ENCODE results near the gene ZBTB1. TPM values are rescaled to one million over a fixed set of nuclear protein-coding genes. Genes with fewer than 3 reads are reported as not detected.

ZBTB1 gene
- total RNA-seq, 3 donors from 2014 or later, result 53.0 to 69.1 (median 66.9) TPM

DNA sequence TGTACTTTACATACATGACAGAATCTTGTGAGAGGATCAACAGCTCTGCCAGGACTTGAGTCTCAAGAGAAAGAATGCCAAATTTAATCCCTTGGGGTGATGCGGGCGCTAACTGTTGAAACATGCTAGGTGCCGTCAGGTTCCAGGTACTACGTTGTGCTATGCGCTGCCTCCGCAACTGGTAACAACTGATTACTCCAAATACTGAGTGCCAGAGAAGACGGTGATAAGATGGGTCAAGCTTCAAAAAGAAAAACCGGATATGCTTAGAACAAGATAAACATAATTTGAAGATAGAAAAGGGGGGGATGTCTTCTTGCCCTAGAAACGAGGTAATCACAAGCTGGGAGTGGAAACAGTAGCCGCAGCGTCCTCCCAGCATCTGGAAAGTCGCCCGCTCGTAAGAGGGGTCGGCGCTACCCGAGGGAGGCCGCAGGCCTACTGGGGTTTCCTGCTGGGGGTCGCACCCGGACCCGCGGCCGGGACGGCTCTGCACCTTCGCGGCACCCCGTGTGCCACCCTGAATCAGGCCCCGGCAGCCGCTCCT, 1.6 kb upstream of the ZBTB1 start:
- TF ChIP-seq POLR2AphosphoS5 (IDR thresholded peaks at IDR 0.05), result no peak
- TF ChIP-seq, protein P1, sequence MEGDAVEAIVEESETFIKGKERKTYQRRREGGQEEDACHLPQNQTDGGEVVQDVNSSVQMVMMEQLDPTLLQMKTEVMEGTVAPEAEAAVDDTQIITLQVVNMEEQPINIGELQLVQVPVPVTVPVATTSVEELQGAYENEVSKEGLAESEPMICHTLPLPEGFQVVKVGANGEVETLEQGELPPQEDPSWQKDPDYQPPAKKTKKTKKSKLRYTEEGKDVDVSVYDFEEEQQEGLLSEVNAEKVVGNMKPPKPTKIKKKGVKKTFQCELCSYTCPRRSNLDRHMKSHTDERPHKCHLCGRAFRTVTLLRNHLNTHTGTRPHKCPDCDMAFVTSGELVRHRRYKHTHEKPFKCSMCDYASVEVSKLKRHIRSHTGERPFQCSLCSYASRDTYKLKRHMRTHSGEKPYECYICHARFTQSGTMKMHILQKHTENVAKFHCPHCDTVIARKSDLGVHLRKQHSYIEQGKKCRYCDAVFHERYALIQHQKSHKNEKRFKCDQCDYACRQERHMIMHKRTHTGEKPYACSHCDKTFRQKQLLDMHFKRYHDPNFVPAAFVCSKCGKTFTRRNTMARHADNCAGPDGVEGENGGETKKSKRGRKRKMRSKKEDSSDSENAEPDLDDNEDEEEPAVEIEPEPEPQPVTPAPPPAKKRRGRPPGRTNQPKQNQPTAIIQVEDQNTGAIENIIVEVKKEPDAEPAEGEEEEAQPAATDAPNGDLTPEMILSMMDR (IDR thresholded peaks at IDR 0.05), result no peak
- TF ChIP-seq POLR2A (IDR thresholded peaks at IDR 0.05), result no peak
- peak in 1 of 2 donors; percentile 57 for DNase-seq (ENCODE audit: low spot score in 2 of 2)
- Histone ChIP-seq H3K36me3 (no peaks in the 10 kb centered on the region), H3K27ac (peak overlapping the region; percentile 98 to 99), H3K9me3 (no peaks in the 10 kb centered on the region), H3K27me3 (no peaks in the 10 kb centered on the region), H3K4me3 (peak overlapping the region; percentile 69 to 79 (median 73)), H3K4me1 (peaks cover 0 to 22% of the 10 kb centered on the region in 2 donors)
- intact Hi-C loops (cut with DNase I; ENCODE audit: low total_unique reads), result no loop called here

DNA sequence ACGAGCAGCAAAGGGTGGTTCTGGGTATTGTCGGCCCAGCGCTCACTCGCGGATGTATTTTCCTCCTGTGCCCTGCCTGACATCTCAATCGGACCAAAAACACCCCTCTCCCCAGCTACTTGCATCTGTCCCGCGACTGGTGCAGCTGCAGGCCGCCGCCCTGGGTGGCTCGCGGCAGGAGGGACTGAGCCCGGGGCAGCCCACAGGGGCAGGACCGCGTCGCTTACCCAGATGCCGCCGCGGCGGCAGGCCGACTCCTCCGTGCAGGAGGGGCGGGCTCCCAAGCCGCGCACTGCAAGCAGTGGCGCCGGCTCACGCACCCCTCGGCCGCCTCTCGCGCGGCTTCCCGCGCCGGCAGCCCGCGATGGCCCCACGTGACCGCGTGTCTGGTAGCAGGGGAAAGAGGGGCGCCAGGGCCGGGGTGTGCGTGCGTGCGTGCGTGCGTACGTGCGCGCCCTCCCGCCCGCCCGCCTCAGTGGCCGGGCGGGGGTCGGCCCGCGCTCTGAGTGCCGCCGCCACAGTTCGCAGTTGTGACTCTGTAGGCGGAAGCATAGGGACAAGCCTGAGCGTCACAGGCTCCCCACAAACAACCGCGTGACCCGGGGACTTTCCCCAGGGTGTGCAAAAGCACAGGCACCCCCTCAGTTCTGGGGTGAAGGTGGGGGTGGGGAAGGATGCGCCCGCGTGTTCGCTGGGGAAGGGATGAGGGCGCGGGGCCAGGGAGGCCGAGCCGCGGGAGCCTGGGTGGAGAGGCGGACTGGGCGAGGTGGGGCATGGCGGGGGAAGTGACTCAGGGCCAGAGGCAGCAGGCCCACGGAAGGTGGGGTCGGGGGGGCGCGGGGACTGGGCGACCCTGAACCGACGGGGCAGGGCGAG, 898 bp upstream of the ZBTB1 start, which contains the start of gene ZBTB25:
Gene ZBTB25 (minus strand): TSS at position 405 of the 876 bp plus-strand sequence. CDS start 13,305 bp downstream, outside the sequence.
- peaks cover 0 to 22% of the 10 kb centered on the region in 2 donors for H3K4me1 ChIP-seq
- H3K36me3 ChIP-seq, result no peaks in the 10 kb centered on the region
- peak within 1 kb of the TSS; percentile 69 to 79 (median 73) for H3K4me3 ChIP-seq
- no peaks in the 10 kb centered on the region for H3K27me3 ChIP-seq
- H3K9me3 ChIP-seq, result no peaks in the 10 kb centered on the region
- TF ChIP-seq POLR2AphosphoS5 (IDR thresholded peaks at IDR 0.05) (peak; percentile 20 to 84 (median 80)), POLR2A (IDR thresholded peaks at IDR 0.05) (peak; percentile 66)
- TF ChIP-seq, protein P1 (IDR thresholded peaks at IDR 0.05), result no peak
- intact Hi-C loops (cut with DNase I; ENCODE audit: low total_unique reads), result loop anchor here (1.0 kb wide), 1 partner anchor 142 kb away; no protein-coding TSS in a partner anchor
- peak; percentile 85 to 88 for DNase-seq (ENCODE audit: low spot score in 2 of 2)
- H3K27ac ChIP-seq, result peak within 1 kb of the TSS; percentile 98 to 99

DNA sequence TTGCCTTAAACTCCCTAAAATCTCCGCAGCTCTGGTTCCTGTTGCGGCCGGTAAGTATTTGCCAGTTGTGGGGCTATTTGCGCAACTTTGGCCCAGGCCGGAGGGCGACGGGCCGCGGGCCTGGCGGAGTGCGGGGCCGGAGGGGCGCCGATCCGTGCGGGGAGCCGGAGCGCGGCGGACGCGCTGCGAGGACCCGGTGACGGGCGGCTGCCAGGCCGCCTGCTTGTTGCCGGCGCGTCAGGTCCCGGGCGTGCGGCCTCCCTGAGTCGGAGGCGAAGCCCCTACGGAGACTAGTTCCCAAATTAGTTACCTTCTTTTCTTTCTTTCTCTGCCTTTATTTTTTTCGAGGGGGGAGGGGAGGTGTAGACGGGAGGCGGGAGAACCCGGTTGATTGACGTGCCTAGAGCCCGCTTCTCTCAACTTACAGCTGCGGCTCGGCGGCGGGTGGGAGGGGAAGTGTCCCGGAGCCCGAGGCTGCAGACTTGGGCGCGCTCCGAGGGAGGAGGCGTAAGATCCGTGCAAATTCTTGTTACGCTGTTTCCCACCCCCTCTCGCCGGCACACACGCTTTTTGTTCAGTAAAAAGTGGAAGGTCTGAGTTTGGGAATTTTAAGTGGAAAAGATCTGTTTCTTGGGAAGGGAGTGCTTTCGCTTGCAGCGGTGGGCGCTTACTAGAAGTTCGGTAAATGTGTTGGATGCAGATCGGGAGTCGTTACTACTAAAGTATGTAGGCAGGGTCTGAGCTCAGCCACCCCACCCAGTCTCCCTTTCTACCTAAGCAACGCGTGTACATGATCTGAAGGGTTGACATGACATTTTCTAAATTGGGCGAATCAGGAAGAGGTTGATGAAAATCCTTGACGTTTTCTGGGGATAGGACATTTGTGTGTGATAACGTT, 576 bp downstream of the ZBTB1 start:
- DNase-seq (ENCODE audit: low spot score in 2 of 2), result peak; percentile 85 to 86
- peak overlapping the region; percentile 69 to 79 (median 73) for H3K4me3 ChIP-seq
- H3K9me3 ChIP-seq, result no peaks in the 10 kb centered on the region
- no peaks in the 10 kb centered on the region for H3K27me3 ChIP-seq
- intact Hi-C loops (cut with DNase I; ENCODE audit: low total_unique reads), result loop anchor here (1.0 kb wide), 1 partner anchor 140 kb away; no protein-coding TSS in a partner anchor
- H3K36me3 ChIP-seq, result no peaks in the 10 kb centered on the region
- H3K27ac ChIP-seq, result peak overlapping the region; percentile 98 to 99
- peaks cover 0 to 22% of the 10 kb centered on the region in 2 donors for H3K4me1 ChIP-seq
- TF ChIP-seq, protein P1 (IDR thresholded peaks at IDR 0.05), result no peak
- peak in 1 of 3 donors; percentile 4 for TF ChIP-seq POLR2AphosphoS5 (IDR thresholded peaks at IDR 0.05)

DNA sequence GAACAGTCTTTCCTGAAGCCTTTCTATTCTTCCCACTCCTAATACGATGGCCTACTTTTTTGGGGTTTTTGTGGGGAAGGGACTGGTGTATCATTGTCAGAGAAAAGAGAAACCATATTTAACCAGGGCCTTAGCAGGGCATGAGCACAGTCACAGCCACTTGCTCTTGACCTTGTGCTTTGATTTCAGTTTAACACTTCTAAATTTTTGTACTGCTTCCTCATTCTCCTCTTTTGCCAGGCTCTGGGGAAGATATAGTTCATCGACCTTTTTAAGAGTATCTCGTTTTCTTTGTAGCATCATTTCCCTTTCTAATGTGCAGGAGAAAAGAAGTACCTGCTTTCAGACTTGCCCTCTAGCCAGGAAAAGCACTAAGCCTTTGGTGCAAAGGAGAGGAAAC, 2.2 kb downstream of the ZBTB1 start:
- no peaks in the 10 kb centered on the region for H3K36me3 ChIP-seq
- no peaks in the 10 kb centered on the region for H3K9me3 ChIP-seq
- H3K4me3 ChIP-seq, result peak overlapping the region; percentile 69 to 79 (median 73)
- intact Hi-C loops (cut with DNase I; ENCODE audit: low total_unique reads), result no loop called here
- DNase-seq (ENCODE audit: low spot score in 2 of 2), result no peak
- H3K27ac ChIP-seq, result peak overlapping the region in 1 of 2 donors; percentile 98
- TF ChIP-seq, protein P1 (IDR thresholded peaks at IDR 0.05), result no peak
- no peak for TF ChIP-seq POLR2AphosphoS5 (IDR thresholded peaks at IDR 0.05)
- no peak for TF ChIP-seq POLR2A (IDR thresholded peaks at IDR 0.05)
- peaks cover 0 to 16% of the 10 kb centered on the region in 2 donors for H3K4me1 ChIP-seq
- no peaks in the 10 kb centered on the region for H3K27me3 ChIP-seq

Data from breast epithelium (tissue), 4 donors.